Activated naive CD4-positive, alpha-beta T cell treated with anti-CD3 and anti-CD28 coated beads, Interleukin-2, amount 50 U/mL, for 72 hours (primary cell): ENCODE results near the gene MXD1. TPM values are rescaled to one million over a fixed set of nuclear protein-coding genes. Genes with fewer than 3 reads are reported as not detected.

Experiments
- ATAC-seq, 2 donors: fragments of 150-1000 bp; cut with Tn5 transposase; 2 replicates each; pipeline ENCODE4 v1.10.0; 2021; ENCODE audit warnings: mild to moderate bottlenecking in 2 of 2, moderate library complexity in 2 of 2
- DNase-seq, 2 donors: peaks; one replicate each; pipeline ENCODE4 v3.0.0; 2021 to 2022; ENCODE audit warnings: low spot score in 2 of 2
- H3K27ac Mint-ChIP-seq, 2 donors: one replicate each; pipeline ENCODE4 v1.8.0; 2022; ENCODE audit warnings: mild to moderate bottlenecking in 2 of 2, mixed read lengths in 2 of 2
- H3K36me3 Mint-ChIP-seq, 2 donors: one replicate each; pipeline ENCODE4 v1.8.0; 2022; ENCODE audit warnings: mixed read lengths in 2 of 2
- H3K9me3 Mint-ChIP-seq, 2 donors: one replicate each; pipeline ENCODE4 v1.8.0; 2022; ENCODE audit warnings: mixed read lengths in 2 of 2
- total RNA-seq, 2 donors: library from RNA; stranded (reverse); gene quantifications; one replicate each; pipeline ENCODE4 v1.2.3, GENCODE V29; 2022

Gene MXD1
- total RNA-seq, 2 donors from 2014 or later = 14.5 to 20.7 TPM

GRCh38 chr2:69926849-69927515, 12.1 kb downstream of the MXD1 start:
- no peak for DNase-seq
- Mint-ChIP-seq H3K36me3 (peaks cover 0 to 8% of the 10 kb centered on the region in 2 donors), H3K27ac (no peak overlapping the region), H3K9me3 (no peaks in the 10 kb centered on the region)
- no peak for ATAC-seq

- H3K27ac Mint-ChIP-seq = peak overlapping the region; percentile 73 to 80
- H3K9me3 Mint-ChIP-seq = no peaks in the 10 kb centered on the region
- H3K36me3 Mint-ChIP-seq = peaks cover 0 to 6% of the 10 kb centered on the region in 2 donors
- DNase-seq = no peak
- ATAC-seq = no peak
Measured at GRCh38 chr2:69931832-69932595, 17.1 kb downstream of the MXD1 start.

GRCh38 chr2:69932596-69932922, 17.6 kb downstream of the MXD1 start:
- DNase-seq = no peak
- H3K27ac Mint-ChIP-seq = peak overlapping the region; percentile 73 to 80
- peak; percentile 19 to 62 for ATAC-seq
- no peaks in the 10 kb centered on the region for H3K9me3 Mint-ChIP-seq
- peaks cover 0 to 6% of the 10 kb centered on the region in 2 donors for H3K36me3 Mint-ChIP-seq

GRCh38 chr2:69933254-69933828, 18.4 kb downstream of the MXD1 start:
- peaks cover 4 to 6% of the 10 kb centered on the region in 2 donors for H3K36me3 Mint-ChIP-seq
- ATAC-seq (no peak), DNase-seq (no peak)
- no peaks in the 10 kb centered on the region for H3K9me3 Mint-ChIP-seq
- H3K27ac Mint-ChIP-seq = no peak overlapping the region

GRCh38 chr2:69933839-69934613, 19.1 kb downstream of the MXD1 start:
- H3K9me3 Mint-ChIP-seq = no peaks in the 10 kb centered on the region
- H3K27ac Mint-ChIP-seq = peak overlapping the region in 1 of 2 donors; percentile 44
- ATAC-seq (peak; percentile 82 to 89), DNase-seq (no peak)
- peaks cover 4 to 6% of the 10 kb centered on the region in 2 donors for H3K36me3 Mint-ChIP-seq

- peaks cover 4 to 6% of the 10 kb centered on the region in 2 donors for H3K36me3 Mint-ChIP-seq
- peak overlapping the region in 1 of 2 donors; percentile 44 for H3K27ac Mint-ChIP-seq
- ATAC-seq (no peak), DNase-seq (no peak)
- no peaks in the 10 kb centered on the region for H3K9me3 Mint-ChIP-seq
Measured at GRCh38 chr2:69934614-69934908, 19.7 kb downstream of the MXD1 start.

GRCh38 chr2:69935011-69935410, 20.1 kb downstream of the MXD1 start:
- peaks cover 4 to 6% of the 10 kb centered on the region in 2 donors for H3K36me3 Mint-ChIP-seq
- ATAC-seq (no peak), DNase-seq (no peak)
- H3K9me3 Mint-ChIP-seq = no peaks in the 10 kb centered on the region
- no peak overlapping the region for H3K27ac Mint-ChIP-seq

- peaks cover 4 to 6% of the 10 kb centered on the region in 2 donors for H3K36me3 Mint-ChIP-seq
- ATAC-seq (no peak), DNase-seq (no peak)
- no peaks in the 10 kb centered on the region for H3K9me3 Mint-ChIP-seq
- H3K27ac Mint-ChIP-seq = peak overlapping the region; percentile 1 to 13
Measured at GRCh38 chr2:69936906-69937305, 22.0 kb downstream of the MXD1 start.

- H3K27ac Mint-ChIP-seq = no peak overlapping the region
- ATAC-seq (no peak), DNase-seq (no peak)
- H3K9me3 Mint-ChIP-seq = no peaks in the 10 kb centered on the region
- peaks cover 5 to 7% of the 10 kb centered on the region in 2 donors for H3K36me3 Mint-ChIP-seq
Measured at GRCh38 chr2:69937968-69938367, 23.1 kb downstream of the MXD1 start.

GRCh38 chr2:69939722-69940121, 24.8 kb downstream of the MXD1 start:
- H3K27ac Mint-ChIP-seq = peak overlapping the region in 1 of 2 donors; percentile 12
- no peak for DNase-seq
- H3K36me3 Mint-ChIP-seq = peaks cover 9 to 12% of the 10 kb centered on the region in 2 donors
- H3K9me3 Mint-ChIP-seq = no peaks in the 10 kb centered on the region
- no peak for ATAC-seq

GRCh38 chr2:69940691-69941090, 25.8 kb downstream of the MXD1 start:
- Mint-ChIP-seq H3K9me3 (no peaks in the 10 kb centered on the region), H3K36me3 (peaks cover 9 to 10% of the 10 kb centered on the region in 2 donors), H3K27ac (no peak overlapping the region)
- DNase-seq (no peak), ATAC-seq (no peak)

- Mint-ChIP-seq H3K9me3 (no peaks in the 10 kb centered on the region), H3K27ac (peak overlapping the region in 1 of 2 donors; percentile 81), H3K36me3 (peaks cover 6 to 15% of the 10 kb centered on the region in 2 donors)
- ATAC-seq = no peak
- DNase-seq = no peak
Measured at GRCh38 chr2:69943000-69943842, 28.3 kb downstream of the MXD1 start.

- H3K27ac Mint-ChIP-seq = no peak overlapping the region
- DNase-seq (no peak), ATAC-seq (no peak)
- H3K9me3 Mint-ChIP-seq = no peaks in the 10 kb centered on the region
- peaks cover 5 to 15% of the 10 kb centered on the region in 2 donors for H3K36me3 Mint-ChIP-seq
Measured at GRCh38 chr2:69943843-69944525, 29.1 kb downstream of the MXD1 start.

- no peak for ATAC-seq
- DNase-seq = no peak
- peaks cover 5 to 15% of the 10 kb centered on the region in 2 donors for H3K36me3 Mint-ChIP-seq
- H3K27ac Mint-ChIP-seq = no peak overlapping the region
- H3K9me3 Mint-ChIP-seq = no peaks in the 10 kb centered on the region
Measured at GRCh38 chr2:69944756-69945155, 29.8 kb downstream of the MXD1 start.

GRCh38 chr2:69945441-69945840, 30.5 kb downstream of the MXD1 start:
- peaks cover 5 to 15% of the 10 kb centered on the region in 2 donors for H3K36me3 Mint-ChIP-seq
- DNase-seq = no peak
- no peaks in the 10 kb centered on the region for H3K9me3 Mint-ChIP-seq
- ATAC-seq = peak in 1 of 2 donors; percentile 51
- H3K27ac Mint-ChIP-seq = peak overlapping the region; percentile 78 to 94

- Mint-ChIP-seq H3K9me3 (no peaks in the 10 kb centered on the region), H3K27ac (peak overlapping the region; percentile 78 to 94), H3K36me3 (peaks cover 5 to 15% of the 10 kb centered on the region in 2 donors)
- DNase-seq (no peak), ATAC-seq (peak in 1 of 2 donors; percentile 11)
Measured at GRCh38 chr2:69945941-69946340, 31.0 kb downstream of the MXD1 start.
